Neural crest cell (in vitro differentiated cells): Measurements from ENCODE around the gene CCL22. TPM values are rescaled to one million over a fixed set of nuclear protein-coding genes. Genes with fewer than 3 reads are reported as not detected.
"Not testable (repeated sequence)": the region's sequence is repeated elsewhere in the genome, so short reads cannot be mapped to it uniquely, and the experiment has no call there.

ENCODE experiments used
- DNase-seq: peaks from one replicate; pipeline ENCODE4 v3.0.0; 2021; ENCODE audit warnings: low read depth, mixed read lengths, low spot score
- H3K27ac Mint-ChIP-seq: one replicate; pipeline ENCODE4 v1.8.0; 2021; ENCODE audit warnings: mild to moderate bottlenecking, mixed read lengths; ENCODE audit not compliant: unreplicated experiment
- H3K27me3 Mint-ChIP-seq: 2 replicates; pipeline ENCODE4 v1.8.0; 2021; ENCODE audit warnings: low read depth, mild to moderate bottlenecking, mixed read lengths
- H3K36me3 Mint-ChIP-seq: 2 replicates; pipeline ENCODE4 v1.8.0; 2021; ENCODE audit warnings: low read depth, mild to moderate bottlenecking, mixed read lengths
- H3K4me1 Mint-ChIP-seq: 2 replicates; pipeline ENCODE4 v1.8.0; 2021; ENCODE audit warnings: mixed read lengths
- H3K4me3 Mint-ChIP-seq: one replicate; pipeline ENCODE4 v1.8.0; 2021; ENCODE audit warnings: mild to moderate bottlenecking, mixed read lengths
- H3K9me3 Mint-ChIP-seq: 2 replicates; pipeline ENCODE4 v1.8.0; 2021; ENCODE audit warnings: mixed read lengths
- total RNA-seq: library from RNA; stranded (reverse); gene quantifications from 2 replicates; pipeline ENCODE4 v1.2.1, GENCODE V29; 2021
- TF ChIP-seq, protein P1 (sequence below): fragments of 200-600 bp; sonication (generic); conservative IDR thresholded peaks from 2 replicates; pipeline ENCODE4 v1.5.0; 2021; ENCODE audit warnings: antibody characterized with exemption, mild to moderate bottlenecking

Gene CCL22
- total RNA-seq, 1 donor from 2014 or later = not detected

- H3K27ac Mint-ChIP-seq = no peak overlapping the region
- DNase-seq = no peak
- H3K4me1 Mint-ChIP-seq = peaks cover 16% of the 10 kb centered on the region
- TF ChIP-seq, protein P1, sequence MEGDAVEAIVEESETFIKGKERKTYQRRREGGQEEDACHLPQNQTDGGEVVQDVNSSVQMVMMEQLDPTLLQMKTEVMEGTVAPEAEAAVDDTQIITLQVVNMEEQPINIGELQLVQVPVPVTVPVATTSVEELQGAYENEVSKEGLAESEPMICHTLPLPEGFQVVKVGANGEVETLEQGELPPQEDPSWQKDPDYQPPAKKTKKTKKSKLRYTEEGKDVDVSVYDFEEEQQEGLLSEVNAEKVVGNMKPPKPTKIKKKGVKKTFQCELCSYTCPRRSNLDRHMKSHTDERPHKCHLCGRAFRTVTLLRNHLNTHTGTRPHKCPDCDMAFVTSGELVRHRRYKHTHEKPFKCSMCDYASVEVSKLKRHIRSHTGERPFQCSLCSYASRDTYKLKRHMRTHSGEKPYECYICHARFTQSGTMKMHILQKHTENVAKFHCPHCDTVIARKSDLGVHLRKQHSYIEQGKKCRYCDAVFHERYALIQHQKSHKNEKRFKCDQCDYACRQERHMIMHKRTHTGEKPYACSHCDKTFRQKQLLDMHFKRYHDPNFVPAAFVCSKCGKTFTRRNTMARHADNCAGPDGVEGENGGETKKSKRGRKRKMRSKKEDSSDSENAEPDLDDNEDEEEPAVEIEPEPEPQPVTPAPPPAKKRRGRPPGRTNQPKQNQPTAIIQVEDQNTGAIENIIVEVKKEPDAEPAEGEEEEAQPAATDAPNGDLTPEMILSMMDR = no peak
- no peaks in the 10 kb centered on the region for H3K36me3 Mint-ChIP-seq
- no peak overlapping the region for H3K4me3 Mint-ChIP-seq
- H3K9me3 Mint-ChIP-seq = no peaks in the 10 kb centered on the region
- peaks cover 18% of the 10 kb centered on the region for H3K27me3 Mint-ChIP-seq
Measured at GRCh38 chr16:57341441-57342303, 16.9 kb upstream of the CCL22 start.

DNA sequence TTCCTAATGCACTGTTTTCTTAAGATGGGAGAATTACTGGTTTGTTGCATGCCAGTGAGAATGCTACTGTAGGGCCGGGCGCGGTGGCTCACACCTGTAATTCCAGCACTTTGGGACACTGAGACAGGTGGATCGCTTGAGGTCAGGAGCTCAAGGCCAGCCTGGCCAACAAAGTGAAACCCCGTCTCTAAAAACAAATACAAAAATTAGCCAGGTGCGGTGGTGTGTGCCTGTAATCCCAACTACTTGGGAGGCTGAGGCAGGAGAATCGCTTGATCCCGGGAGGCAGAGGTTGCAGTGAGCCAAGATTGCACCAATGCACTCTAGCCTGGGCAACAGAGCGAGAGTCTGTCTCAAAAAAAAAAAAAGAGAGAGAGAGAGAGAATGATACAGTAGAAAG, 16.0 kb upstream of the CCL22 start:
- DNase-seq, H3K4me3 Mint-ChIP-seq, H3K27ac Mint-ChIP-seq, H3K36me3 Mint-ChIP-seq, H3K9me3 Mint-ChIP-seq: not testable (repeated sequence)
- peaks cover 16% of the 10 kb centered on the region for H3K4me1 Mint-ChIP-seq
- H3K27me3 Mint-ChIP-seq = peaks cover 28% of the 10 kb centered on the region

- H3K27me3 Mint-ChIP-seq = peaks cover 34% of the 10 kb centered on the region
- H3K27ac Mint-ChIP-seq = peak overlapping the region; percentile 24
- peaks cover 16% of the 10 kb centered on the region for H3K4me1 Mint-ChIP-seq
- TF ChIP-seq, protein P1 = no peak
- H3K9me3 Mint-ChIP-seq = peaks cover 4% of the 10 kb centered on the region
- no peak overlapping the region for H3K4me3 Mint-ChIP-seq
- no peaks in the 10 kb centered on the region for H3K36me3 Mint-ChIP-seq
- DNase-seq = no peak
Measured at GRCh38 chr16:57343221-57343620, 15.4 kb upstream of the CCL22 start.

- not testable (repeated sequence) for H3K27ac Mint-ChIP-seq, DNase-seq, H3K9me3 Mint-ChIP-seq, H3K4me3 Mint-ChIP-seq, H3K36me3 Mint-ChIP-seq
- Mint-ChIP-seq H3K27me3 (peaks cover 40% of the 10 kb centered on the region), H3K4me1 (peaks cover 14% of the 10 kb centered on the region)
Measured at GRCh38 chr16:57344094-57344493, 14.5 kb upstream of the CCL22 start.

DNA sequence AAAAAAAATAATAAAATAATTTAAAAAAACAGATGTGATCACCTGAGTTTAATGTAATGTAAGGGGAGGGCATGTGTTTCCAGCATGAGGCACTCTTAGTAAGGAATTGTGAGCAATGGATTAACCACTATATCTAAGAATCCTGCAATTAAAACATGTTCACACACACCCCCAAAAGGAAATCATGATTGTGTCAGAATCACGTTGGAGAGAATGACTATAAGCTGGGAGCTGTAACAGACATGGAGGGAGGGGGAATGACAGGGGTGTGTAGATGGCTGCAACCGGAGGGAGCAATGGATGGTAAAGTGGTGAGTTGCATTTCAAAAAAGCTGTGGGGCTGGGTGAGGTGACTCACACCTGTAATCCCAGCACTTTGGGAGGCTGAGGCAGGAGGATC, 13.6 kb upstream of the CCL22 start:
- Mint-ChIP-seq H3K4me1 (peaks cover 4% of the 10 kb centered on the region), H3K9me3 (peaks cover 4% of the 10 kb centered on the region), H3K36me3 (no peaks in the 10 kb centered on the region), H3K27ac (no peak overlapping the region), H3K4me3 (no peak overlapping the region), H3K27me3 (peaks cover 50% of the 10 kb centered on the region)
- TF ChIP-seq, protein P1 = no peak
- no peak for DNase-seq

DNA sequence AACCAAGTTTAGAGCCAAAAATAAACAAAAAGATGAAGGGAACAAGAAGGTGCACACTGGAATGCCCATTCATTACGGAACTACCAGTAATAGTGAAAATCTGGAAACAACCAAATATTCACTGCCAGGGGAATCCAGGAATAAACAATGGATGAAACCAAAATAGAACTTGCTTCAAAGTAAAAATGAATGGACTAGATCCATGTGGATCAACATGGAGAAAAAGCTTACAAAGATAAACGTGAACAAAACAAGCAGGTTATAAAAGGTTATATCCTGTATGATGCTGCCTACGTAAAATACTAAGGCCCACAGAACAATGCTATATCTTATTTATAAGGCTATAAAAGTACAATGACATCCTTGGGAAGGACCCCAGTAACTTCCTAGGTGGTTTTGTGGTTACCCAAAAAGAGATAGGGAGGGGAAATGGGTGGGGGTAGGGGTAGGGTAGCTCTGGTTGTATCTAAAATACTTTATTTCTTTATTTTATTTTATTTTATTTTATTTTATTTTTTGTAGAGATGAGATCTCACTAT, 12.8 kb upstream of the CCL22 start:
- peaks cover 4% of the 10 kb centered on the region for H3K9me3 Mint-ChIP-seq
- H3K4me1 Mint-ChIP-seq = peaks cover under 1% of the 10 kb centered on the region
- H3K36me3 Mint-ChIP-seq = no peaks in the 10 kb centered on the region
- no peak for DNase-seq
- H3K27me3 Mint-ChIP-seq = peaks cover 57% of the 10 kb centered on the region
- H3K4me3 Mint-ChIP-seq = no peak overlapping the region
- no peak overlapping the region for H3K27ac Mint-ChIP-seq
- TF ChIP-seq, protein P1 = no peak
